HG02885 (cell line): ENCODE measurements around the gene PLCL1.

Source experiments
- ATAC-seq: cut with Tn5 transposase; IDR thresholded peaks from one replicate; pipeline ENCODE4 v1.9.1; 2021; ENCODE audit warnings: mild to moderate bottlenecking; ENCODE audit not compliant: unreplicated experiment, poor library complexity

Gene PLCL1

GRCh38 chr2:197919487-197919886, 115.1 kb downstream of the PLCL1 start:
- ATAC-seq: no peak

- ATAC-seq: no peak
Observed at GRCh38 chr2:197920088-197920487, 115.7 kb downstream of the PLCL1 start.

GRCh38 chr2:197920592-197921201, 116.3 kb downstream of the PLCL1 start:
- ATAC-seq: no peak

- ATAC-seq: no peak
Observed at GRCh38 chr2:197924483-197924882, 120.1 kb downstream of the PLCL1 start.

- ATAC-seq: no peak
Observed at GRCh38 chr2:197925204-197925603, 120.8 kb downstream of the PLCL1 start.

- no peak for ATAC-seq
Observed at GRCh38 chr2:197925976-197926375, 121.6 kb downstream of the PLCL1 start.

GRCh38 chr2:197926673-197927072, 122.3 kb downstream of the PLCL1 start:
- no peak for ATAC-seq

- ATAC-seq: no peak
Observed at GRCh38 chr2:197927994-197928393, 123.6 kb downstream of the PLCL1 start.

GRCh38 chr2:197929008-197929885, 124.9 kb downstream of the PLCL1 start:
- no peak for ATAC-seq

- no peak for ATAC-seq
Observed at GRCh38 chr2:197929886-197930227, 125.5 kb downstream of the PLCL1 start.

- ATAC-seq: no peak
Observed at GRCh38 chr2:197930570-197931278, 126.3 kb downstream of the PLCL1 start.

- ATAC-seq: peak; percentile 72
Observed at GRCh38 chr2:197931661-197932312, 127.4 kb downstream of the PLCL1 start.

- ATAC-seq: peak; percentile 15
Observed at GRCh38 chr2:197932374-197932773, 128.0 kb downstream of the PLCL1 start.

- ATAC-seq: no peak
Observed at GRCh38 chr2:197934261-197934933, 130.0 kb downstream of the PLCL1 start.

GRCh38 chr2:197934934-197935289, 130.5 kb downstream of the PLCL1 start:
- no peak for ATAC-seq

GRCh38 chr2:197937814-197938213, 133.4 kb downstream of the PLCL1 start:
- no peak for ATAC-seq

GRCh38 chr2:197938555-197938954, 134.2 kb downstream of the PLCL1 start:
- no peak for ATAC-seq

- no peak for ATAC-seq
Observed at GRCh38 chr2:197939787-197940186, 135.4 kb downstream of the PLCL1 start.

GRCh38 chr2:197940382-197940781, 136.0 kb downstream of the PLCL1 start:
- ATAC-seq: no peak

GRCh38 chr2:197941715-197942114, 137.3 kb downstream of the PLCL1 start:
- ATAC-seq: no peak
